HPDE6-E6E7 (cell line): ENCODE data around the gene TAS1R1.
"Not testable (repeated sequence)": the region's sequence is repeated elsewhere in the genome, so short reads cannot be mapped to it uniquely, and the experiment has no call there.

Experiments
- DNase-seq: peaks from one replicate; pipeline ENCODE4 v3.0.0; 2011; ENCODE audit warnings: missing footprints; ENCODE audit errors: extremely low spot score

Gene TAS1R1

GRCh38 chr1:6521536-6521935 lies 33.6 kb upstream of the TAS1R1 start:
- peak; percentile 53 for DNase-seq

DNA sequence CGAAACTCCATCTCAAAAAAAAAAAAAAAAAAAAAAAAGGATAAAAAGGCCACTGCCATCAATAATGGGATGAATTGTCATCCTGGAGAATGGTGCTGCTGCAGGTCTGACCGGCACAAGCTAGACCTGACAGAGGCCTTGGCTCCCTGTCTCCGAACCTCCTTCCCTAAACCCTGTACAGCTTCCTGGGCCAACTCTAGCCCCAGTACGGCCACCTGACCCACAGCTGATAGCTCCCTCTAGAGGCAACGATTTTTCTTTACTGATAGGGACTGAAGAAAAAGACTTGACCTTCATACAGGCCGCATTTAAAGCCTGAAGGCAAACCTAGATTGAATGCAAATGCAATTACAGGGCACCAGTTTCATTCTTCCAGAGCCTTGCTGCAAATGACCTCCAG lies 31.5 kb upstream of the TAS1R1 start:
- DNase-seq = peak; percentile 55

GRCh38 chr1:6526316-6526715 lies 28.8 kb upstream of the TAS1R1 start:
- no peak for DNase-seq

DNA sequence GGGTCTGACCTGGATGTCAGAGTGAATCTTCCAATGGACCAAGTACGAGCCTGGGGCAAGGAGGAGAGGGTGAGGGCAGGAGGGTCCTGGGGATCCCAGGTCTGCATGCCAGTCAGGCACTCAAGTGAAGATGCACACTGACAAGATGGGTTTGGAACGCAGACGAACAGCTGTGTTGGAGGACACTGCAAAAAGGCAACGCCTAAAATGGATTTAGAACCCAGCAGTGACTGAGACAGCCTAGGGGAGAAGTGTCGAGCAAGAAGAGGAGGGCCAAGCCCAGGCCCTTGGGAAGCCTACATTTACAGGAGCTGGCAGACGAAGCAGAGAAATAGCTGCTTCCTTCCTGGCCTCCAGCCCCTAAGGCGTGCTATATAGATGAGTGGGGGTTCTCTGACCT lies 26.6 kb upstream of the TAS1R1 start:
- DNase-seq = no peak

DNA sequence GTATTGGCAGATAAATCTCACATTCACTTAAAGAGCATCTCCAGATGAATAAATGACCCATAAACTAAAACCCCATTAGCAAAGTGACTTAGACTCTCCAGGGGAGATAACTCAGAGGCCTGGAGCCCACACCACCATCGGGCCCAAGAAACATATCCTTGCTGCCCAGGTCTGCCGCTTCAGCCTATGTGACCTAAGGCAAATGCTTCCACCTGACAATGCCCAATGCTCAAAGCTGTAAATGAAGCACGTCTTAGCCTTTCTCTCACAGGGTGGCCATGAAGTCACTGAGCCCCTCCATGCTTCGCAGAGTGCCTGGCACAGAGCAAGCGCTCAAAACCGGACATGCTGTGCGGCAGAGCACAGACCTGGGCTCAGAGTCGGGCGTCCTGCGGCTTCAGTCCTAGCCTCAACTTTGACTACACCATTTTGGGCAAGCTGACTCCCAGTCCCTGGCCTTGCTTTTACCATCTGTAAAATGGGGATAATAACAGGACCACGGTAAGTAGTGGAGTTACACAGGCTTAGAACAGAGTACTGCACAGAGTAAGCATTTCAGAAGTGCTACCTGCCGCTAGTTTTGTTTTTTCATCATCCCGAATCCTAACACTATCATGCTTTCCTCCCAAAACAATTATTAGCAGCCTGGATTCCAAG lies 24.5 kb upstream of the TAS1R1 start:
- DNase-seq = no peak

- no peak for DNase-seq
Measured at GRCh38 chr1:6531996-6532395, 23.1 kb upstream of the TAS1R1 start.

GRCh38 chr1:6534248-6534822 lies 20.8 kb upstream of the TAS1R1 start:
- DNase-seq = no peak

DNA sequence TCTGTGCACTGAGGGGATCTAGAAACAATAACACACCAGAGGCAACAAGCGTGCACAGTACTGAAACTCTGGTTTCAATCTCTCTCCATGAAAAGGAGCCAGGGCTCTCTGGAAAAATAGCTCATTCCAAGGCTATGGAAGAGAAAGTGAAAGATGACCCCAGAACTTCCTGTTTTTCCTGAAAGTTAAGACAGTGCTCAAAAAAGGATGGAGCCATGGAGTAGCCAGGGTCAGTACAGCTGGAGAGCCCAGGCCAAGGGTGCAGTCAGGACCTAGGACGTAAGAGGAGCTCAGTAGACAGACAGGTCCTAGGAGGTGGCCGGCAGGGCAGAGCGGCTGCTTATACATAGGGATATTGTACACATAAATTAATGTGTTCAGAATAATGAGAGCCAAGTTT lies 19.9 kb upstream of the TAS1R1 start:
- no peak for DNase-seq

DNA sequence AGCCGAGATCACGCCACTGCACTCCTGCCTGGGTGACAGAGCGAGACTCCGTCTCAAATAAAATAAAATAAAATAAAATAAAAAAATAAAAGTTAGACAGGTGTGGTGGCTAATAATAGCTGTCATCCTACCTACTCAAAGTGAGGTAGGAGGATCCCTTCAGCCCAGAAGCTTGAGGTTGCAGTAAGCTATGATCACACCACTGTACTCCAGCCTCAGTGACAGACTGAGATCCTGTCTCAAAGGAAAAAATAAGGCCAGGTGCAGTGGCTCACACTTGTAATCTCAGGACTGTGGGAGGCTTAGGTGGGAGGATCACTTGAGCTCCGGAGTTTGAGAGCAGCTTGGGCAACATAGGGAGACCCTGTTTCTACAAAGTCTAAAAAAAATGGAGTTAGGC lies 18.8 kb upstream of the TAS1R1 start:
- DNase-seq = no peak

DNA sequence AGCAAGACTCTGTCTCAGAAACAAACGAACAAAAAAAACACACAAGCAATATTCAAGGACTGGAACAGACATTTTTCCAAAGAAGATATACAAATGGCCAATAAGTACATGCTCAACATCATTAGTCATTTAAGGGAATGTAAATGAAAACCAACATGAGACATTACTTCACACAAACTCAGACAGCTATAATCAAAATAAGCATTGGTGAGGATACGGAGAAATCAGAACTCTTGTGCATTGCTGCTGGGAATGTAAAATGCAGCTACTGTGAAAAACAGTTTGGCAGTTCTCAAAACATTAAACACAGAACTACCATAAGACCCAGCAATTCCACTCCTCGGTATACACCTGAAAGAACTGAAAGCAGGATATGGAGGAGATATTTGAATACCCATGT lies 16.2 kb upstream of the TAS1R1 start:
- no peak for DNase-seq

DNA sequence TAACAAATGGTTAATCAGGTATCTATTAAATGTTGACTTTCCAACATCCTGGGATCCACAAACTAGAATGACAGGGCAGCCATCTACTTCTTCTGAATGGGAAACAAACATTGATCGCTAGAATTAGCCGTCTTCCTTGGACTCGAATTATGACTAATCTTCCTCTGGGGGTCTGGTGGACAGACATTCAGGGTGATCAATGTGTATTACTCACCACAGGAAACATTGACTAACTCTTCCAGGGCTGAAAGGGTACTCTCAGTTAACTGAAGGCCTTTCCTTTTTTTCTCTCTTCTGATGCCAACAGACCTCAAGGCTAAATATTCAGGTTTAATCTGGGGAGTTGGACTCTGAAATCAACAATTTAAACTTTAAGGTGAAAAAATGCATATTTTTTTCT lies 10.3 kb upstream of the TAS1R1 start:
- DNase-seq = peak; percentile 42

- peak; percentile 39 for DNase-seq
Measured at GRCh38 chr1:6545276-6546112, 9.6 kb upstream of the TAS1R1 start.

- no peak for DNase-seq
Measured at GRCh38 chr1:6546326-6546725, 8.8 kb upstream of the TAS1R1 start.

- DNase-seq = no peak
Measured at GRCh38 chr1:6547301-6547700, 7.8 kb upstream of the TAS1R1 start.

GRCh38 chr1:6554031-6554906 lies 838 bp upstream of the TAS1R1 start, which contains the start of gene NOL9:
NOL9 (minus strand) TSS chr1:6554513; CDS start chr1:6554502, 11 bp downstream.
- peak; percentile 90 for DNase-seq

- DNase-seq = no peak
Measured at GRCh38 chr1:6557597-6557996, 2.5 kb downstream of the TAS1R1 start.

DNA sequence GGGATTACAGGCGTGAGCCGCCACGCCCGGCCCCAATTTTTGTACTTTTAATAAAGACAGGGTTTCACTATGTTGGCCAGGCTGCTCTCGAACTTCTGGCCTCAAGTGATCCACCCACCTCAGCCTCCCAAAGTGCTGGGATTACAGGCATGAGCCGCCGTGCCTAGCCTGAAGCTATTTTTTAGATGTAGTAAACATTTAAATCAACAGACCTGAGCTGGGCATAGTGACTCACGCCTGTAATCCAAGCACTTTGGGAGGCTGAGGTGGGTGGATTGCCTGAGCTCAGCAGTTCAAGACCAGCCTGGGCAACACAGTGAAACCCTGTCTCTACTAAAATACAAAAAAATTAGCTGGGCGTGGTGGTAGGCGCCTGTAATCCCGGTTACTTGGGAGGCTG lies 4.1 kb downstream of the TAS1R1 start:
- not testable (repeated sequence) for DNase-seq

GRCh38 chr1:6560267-6560666 lies 5.2 kb downstream of the TAS1R1 start:
- DNase-seq = no peak

DNA sequence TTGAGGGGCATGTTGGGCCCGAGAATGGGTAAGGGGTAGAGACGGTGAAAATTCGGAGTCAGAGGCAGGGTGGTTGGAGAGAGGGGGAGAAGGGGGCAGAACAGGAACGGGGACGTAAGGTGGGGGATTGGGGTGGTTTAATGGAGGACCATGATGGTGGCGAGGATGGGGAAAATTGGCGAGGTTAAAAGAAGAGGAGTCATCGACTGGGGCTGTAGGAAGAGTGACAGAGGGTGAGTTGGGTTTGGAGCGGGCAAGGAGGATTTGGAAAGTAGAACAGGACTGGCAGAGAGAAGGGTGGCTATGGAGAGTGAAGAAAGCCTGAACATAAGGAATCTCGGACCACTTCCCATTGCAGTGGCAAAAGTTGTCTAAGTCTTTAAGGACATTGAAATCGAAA lies 13.9 kb downstream of the TAS1R1 start:
- no peak for DNase-seq

DNA sequence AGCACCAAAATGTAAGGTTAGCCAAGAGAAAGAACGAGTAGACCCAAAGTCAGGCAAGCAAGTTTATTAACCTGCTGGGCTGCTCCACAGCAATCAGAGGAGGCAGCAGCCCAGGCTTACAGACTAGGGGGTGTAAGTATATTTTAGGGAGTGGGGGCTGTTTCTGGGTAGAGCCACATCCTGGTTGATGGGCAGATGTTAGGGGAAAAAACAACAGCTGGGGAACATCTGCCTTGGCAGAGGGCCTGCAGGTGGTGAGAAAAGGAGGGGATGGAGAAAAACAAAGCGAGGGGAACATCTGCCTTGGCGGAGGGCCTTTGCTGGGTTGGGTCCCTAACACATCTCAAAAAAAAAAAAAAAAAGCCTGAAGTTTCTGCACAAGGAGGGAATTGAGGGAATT lies 15.0 kb downstream of the TAS1R1 start:
- no peak for DNase-seq

GRCh38 chr1:6570987-6571386 lies 15.9 kb downstream of the TAS1R1 start:
- no peak for DNase-seq
